ENCODE data around the gene QPCTL.

QPCTL gene

GRCh38 chr19:45752639-45753038 lies 60.2 kb downstream of the QPCTL start:
- ChIA-PET CTCF (interaction anchor here (1.3 to 2.1 kb wide), 2 partner anchors 17 to 71 kb away, joined by 4 to 8 read pairs; partner anchors contain the start of gene SIX5), POLR2A (interaction anchor here (0.6 to 3.2 kb wide), 2 partner anchors 17 to 140 kb away, joined by 3 to 8 read pairs; partner anchors contain the start of gene SIX5)
- DNase-seq (ENCODE audit: low read depth, low spot score), result no peak
- H3K4me3 ChIP-seq (ENCODE audit: low read depth, low read length), result no peak overlapping the region
- TF ChIP-seq CTCF (IDR thresholded peaks at IDR 0.05; ENCODE audit: insufficient read depth, low read length, missing control alignments), result no peak

GRCh38 chr19:45753548-45753947 lies 61.1 kb downstream of the QPCTL start:
- no peak for DNase-seq (ENCODE audit: low read depth, low spot score)
- no peak for TF ChIP-seq CTCF (IDR thresholded peaks at IDR 0.05; ENCODE audit: insufficient read depth, low read length, missing control alignments)
- CTCF ChIA-PET, result interaction anchor here (0.9 to 2.1 kb wide), 5 partner anchors 16 to 72 kb away, joined by 3 to 8 read pairs (median 4); partner anchors contain the start of genes FBXO46 and SIX5
- POLR2A ChIA-PET, result interaction anchor here (3.2 kb wide), 1 partner anchor 16 kb away, joined by 8 read pairs; the partner anchor contains the start of gene SIX5
- no peak overlapping the region for H3K4me3 ChIP-seq (ENCODE audit: low read depth, low read length)
